Heart right ventricle (tissue), 16 donors: ENCODE measurements around the gene ADAM17. TPM values are rescaled to one million over a fixed set of nuclear protein-coding genes. Genes with fewer than 3 reads are reported as not detected.

Source experiments
- ATAC-seq, 8 donors: fragments of 200-7000 bp; cut with Tn5 transposase; one replicate each; pipeline ENCODE4 v1.9.1; 2020; ENCODE audit warnings: mild to moderate bottlenecking in 8 of 8, moderate library complexity in 8 of 8, moderate number of reproducible peaks in 1 of 8
- DNase-seq, 2 donors: peaks; one replicate each; pipeline ENCODE4 v3.0.0-alpha.2; 2020
- H3K27ac ChIP-seq, 10 donors: fragments of 200-600 bp; sonication (generic) in 2 of 10; one replicate each; pipeline versions ENCODE4 v1.5.0 to v1.8.0; 2020 to 2022; ENCODE audit warnings: mild to moderate bottlenecking in 3 of 10
- H3K27me3 ChIP-seq, 7 donors: fragments of 200-600 bp; one replicate each; pipeline ENCODE4 v1.8.0; 2021 to 2022; ENCODE audit warnings: mild to moderate bottlenecking in 2 of 7
- H3K36me3 ChIP-seq, 9 donors: fragments of 200-600 bp; sonication (generic) in 1 of 9; one replicate each; pipeline versions ENCODE4 v1.5.0 to v1.8.0; 2020 to 2022; ENCODE audit warnings: mild to moderate bottlenecking in 2 of 9
- H3K4me1 ChIP-seq, 9 donors: fragments of 200-600 bp; sonication (generic) in 1 of 9; one replicate each; pipeline versions ENCODE4 v1.5.0 to v1.8.0; 2020 to 2022; ENCODE audit warnings: mild to moderate bottlenecking in 4 of 9
- H3K4me3 ChIP-seq, 10 donors: fragments of 200-600 bp; sonication (generic) in 2 of 10; one replicate each; pipeline versions ENCODE4 v1.5.0 to v1.8.0; 2020 to 2022; ENCODE audit warnings: mild to moderate bottlenecking in 7 of 10, moderate library complexity in 2 of 10
- H3K9me3 ChIP-seq, 11 donors: fragments of 200-600 bp in 10 of 11; sonication (generic) in 2 of 11; one replicate each; pipeline versions ENCODE4 v1.5.0 to v1.8.0; 2013 to 2022; ENCODE audit warnings: mild to moderate bottlenecking in 2 of 11, control low read depth in 1 of 11, moderate library complexity in 1 of 11
- CTCF ChIP-seq, 9 donors: fragments of 200-600 bp; sonication (generic) in 2 of 9; IDR thresholded peaks; one replicate each; pipeline versions ENCODE4 v1.5.0 to v1.8.0; 2021 to 2022; ENCODE audit warnings: antibody characterized with exemption in 9 of 9, mild to moderate bottlenecking in 5 of 9, moderate library complexity in 1 of 9
- WGBS, 2 donors: extraction: QIAGEN DNeasy Blood & Tissue Kit; methylation state at CpG; one replicate each; pipeline ENCODE4 v1.1.7; 2013; ENCODE audit warnings: inconsistent platforms in 1 of 2; 5-methylcytosine and 5-hydroxymethylcytosine counted together
- intact Hi-C, 10 donors: fragments of 100-400 bp; cut with DNase I; formaldehyde crosslinking; loops; one replicate each; pipeline versions ENCODE4 v1.11.1 to v1.14.2; 2022
- polyA plus RNA-seq, 2 donors: library from polyadenylated mRNA; stranded (reverse); fragments of 200-250 nt; gene quantifications; one replicate each; pipeline ENCODE4 v1.2.3, GENCODE V29; 2013
- total RNA-seq, 10 donors: library from RNA; stranded (reverse); fragmentation: NEBNext Ultra II Directional in 3 of 10; extraction: Animal tissue kit (Norgen Biotek cat#: 25700) in 3 of 10; gene quantifications; one replicate each; pipeline versions ENCODE4 v1.2.1 to v1.2.4, GENCODE V29; 2021 to 2023
- donor health status: Arrhythmogenic right ventricular cardiomyopathy.
- donor health status: ischemic (EF 13 %, LVEDD 7.1; RV severe dilation, severe dysfunction).
- donor health status: healthy with polysubstance abuse.
- donor health status: DM: no; HTN: yes; CAD: no.
- donor health status: DM: no; HTN: no; CAD: no.
- donor health status: ischemic (EF 25% LVEDD 6.9; RV normal size, moderate dysfunction).
- donor health status: ischemic (EF 25% LVEDD 5.7; RV mildly dilated, moderate dysfunction).
- donor health status: healthy.
- donor health status: DM: yes; HTN: yes; CAD: no.
- donor health status: Ischemic cardiomyopathy.
- donor health status: ischemic (EF 35%, LVEDD 5.7; RV mildly dilated, moderate dysfunction).
- donor health status: nonischemic (EF 11% LVEDD 7.7; RV severe dilation, severe dysfunction).
- donor health status: DM: yes; HTN: yes; CAD: no.
- donor health status: PGD.
- donor health status: ischemic (EF 29% LVEDD 5.4; RV normal size, mild dysfunction).
- donor health status: nonischemic (EF 23%, LVEDD 6.1; RV moderate dilation, normal function).

Gene ADAM17
- total and polyA plus RNA-seq, 12 donors = 7.3 to 20.0 (median 13.8) TPM

- Histone ChIP-seq H3K4me3 (peak overlapping the region; percentile 59 to 95 (median 82)), H3K4me1 (peaks cover 0 to 46% (median 29%) of the 10 kb centered on the region in 9 donors), H3K27ac (peak overlapping the region in 7 of 10 donors; percentile 85 to 92 (median 91)), H3K36me3 (peaks cover 0 to 42% (median 3%) of the 10 kb centered on the region in 9 donors), H3K9me3 (no peaks in the 10 kb centered on the region), H3K27me3 (no peaks in the 10 kb centered on the region)
- WGBS, 2 donors = 29 to 42% methylated on average over 24 of the region's 24 CpGs
- intact Hi-C loops = loop anchor here in 1 of 10 donors (10.0 kb wide), 1 partner anchor 291 kb away; no protein-coding TSS in a partner anchor
- no peak for DNase-seq
- peak in 1 of 9 donors; percentile 18 for TF ChIP-seq CTCF (IDR thresholded peaks at IDR 0.05)
- peak in 4 of 8 donors; percentile 1 to 12 (median 4) for ATAC-seq
Measured at GRCh38 chr2:9473308-9473984, 82.2 kb downstream of the ADAM17 start.

DNA sequence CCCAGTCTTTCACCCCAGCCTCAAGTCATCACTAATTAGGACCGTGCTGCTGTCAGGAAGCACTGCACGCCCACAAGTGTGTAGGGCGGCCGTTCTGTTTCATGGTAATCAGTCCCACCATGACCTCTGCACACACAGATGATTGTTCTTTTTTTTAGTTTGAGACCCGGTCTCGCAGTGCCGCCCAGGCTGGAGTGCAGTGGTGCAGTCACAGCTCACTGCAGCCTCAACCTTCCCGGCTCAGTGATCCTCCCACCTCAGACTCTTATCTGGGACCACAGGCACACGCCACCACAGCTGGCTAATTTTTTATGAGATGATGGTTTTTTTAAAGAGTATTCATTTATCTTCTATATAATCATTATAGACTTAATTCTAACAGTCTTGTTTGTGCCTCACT lies 83.1 kb downstream of the ADAM17 start:
- ATAC-seq (no peak), DNase-seq (no peak)
- TF ChIP-seq CTCF (IDR thresholded peaks at IDR 0.05) = no peak
- peaks cover 0 to 47% (median 0%) of the 10 kb centered on the region in 9 donors for H3K36me3 ChIP-seq
- H3K27ac ChIP-seq = no peak overlapping the region
- H3K4me1 ChIP-seq = peaks cover 0 to 37% (median 24%) of the 10 kb centered on the region in 9 donors
- no peak overlapping the region for H3K4me3 ChIP-seq
- no peaks in the 10 kb centered on the region for H3K9me3 ChIP-seq
- H3K27me3 ChIP-seq = no peaks in the 10 kb centered on the region
- WGBS, 2 donors = 97 to 98% methylated on average over 9 of the region's 9 CpGs
- intact Hi-C loops = loop anchor here in 1 of 10 donors (10.0 kb wide), 1 partner anchor 292 kb away; no protein-coding TSS in a partner anchor

DNA sequence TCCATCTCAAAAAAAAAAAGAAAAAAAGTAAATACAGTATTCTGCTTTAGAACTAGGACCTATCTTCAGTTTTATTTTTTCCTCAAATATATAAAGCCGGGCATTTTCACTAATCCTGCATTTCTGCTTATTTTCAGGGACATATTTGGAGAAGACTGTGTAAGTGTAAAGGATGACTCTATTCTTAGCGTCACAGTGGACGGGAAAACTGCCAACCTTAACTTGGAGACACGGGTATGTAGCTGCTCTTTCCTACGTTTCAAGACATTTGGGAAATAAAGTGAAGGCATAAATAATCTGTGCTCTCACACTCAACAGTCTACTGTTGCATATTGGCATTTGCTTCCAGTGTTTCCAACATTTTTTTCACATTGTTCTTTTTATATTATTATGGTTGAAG lies 84.4 kb downstream of the ADAM17 start:
- intact Hi-C loops = loop anchor here in 1 of 10 donors (10.0 kb wide), 1 partner anchor 294 kb away; no protein-coding TSS in a partner anchor
- no peak overlapping the region for H3K4me3 ChIP-seq
- 66 to 75% methylated on average over 5 of the region's 5 CpGs for WGBS, 2 donors

GRCh38 chr2:9467687-9468086 lies 87.9 kb downstream of the ADAM17 start:
- DNase-seq (no peak), ATAC-seq (no peak)
- H3K4me3 ChIP-seq = no peak overlapping the region
- intact Hi-C loops = no loop called here
- H3K27me3 ChIP-seq = no peaks in the 10 kb centered on the region
- TF ChIP-seq CTCF (IDR thresholded peaks at IDR 0.05) = no peak
- no peaks in the 10 kb centered on the region for H3K9me3 ChIP-seq
- peaks cover 0 to 7% (median 0%) of the 10 kb centered on the region in 9 donors for H3K4me1 ChIP-seq
- peaks cover 0 to 77% (median 0%) of the 10 kb centered on the region in 9 donors for H3K36me3 ChIP-seq
- WGBS, 2 donors = 88 to 93% methylated on average over 10 of the region's 10 CpGs
- no peak overlapping the region for H3K27ac ChIP-seq

More for the DNA sequence above, 84.4 kb downstream of the ADAM17 start:
- Histone ChIP-seq H3K4me1 (peaks cover 0 to 24% (median 17%) of the 10 kb centered on the region in 9 donors), H3K27me3 (no peaks in the 10 kb centered on the region), H3K27ac (no peak overlapping the region), H3K36me3 (peaks cover 0 to 47% (median 0%) of the 10 kb centered on the region in 9 donors), H3K9me3 (no peaks in the 10 kb centered on the region)
- DNase-seq = no peak
- ATAC-seq = no peak
- TF ChIP-seq CTCF (IDR thresholded peaks at IDR 0.05) = no peak
